ENCODE results near the gene DCX. TPM values are rescaled to one million over a fixed set of nuclear protein-coding genes. Genes with fewer than 3 reads are reported as not detected.

DCX gene
- total and polyA plus RNA-seq, 7 experiments from 2014 or later, result not detected

DNA sequence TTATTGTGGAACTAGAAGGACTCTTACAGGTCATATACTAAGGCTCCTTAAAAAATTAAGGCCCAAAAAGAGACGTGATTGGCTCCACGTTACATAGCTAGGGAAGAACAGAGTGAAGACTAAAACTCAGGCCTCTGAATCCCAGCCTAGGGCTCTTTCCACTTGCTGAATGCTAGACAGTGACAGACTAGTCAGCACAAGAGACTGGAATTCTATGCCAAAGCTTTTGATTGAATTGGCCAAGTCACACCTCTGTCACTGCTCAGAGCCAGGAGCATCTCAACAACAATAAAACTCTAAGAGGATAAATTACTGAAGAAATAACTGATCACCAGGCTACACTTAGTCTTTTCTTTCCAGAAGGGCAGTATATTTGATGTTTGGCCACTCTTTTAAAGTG lies 16.8 kb downstream of the DCX start:
- Mint-ChIP-seq H3K36me3 (no peaks in the 10 kb centered on the region), H3K4me1 (no peaks in the 10 kb centered on the region), H3K27me3 (no peaks in the 10 kb centered on the region), H3K4me3 (no peak overlapping the region), H3K9me3 (peaks cover 0 to 3% (median 0%) of the 10 kb centered on the region in 11 donors), H3K27ac (no peak overlapping the region)
- Histone ChIP-seq H3K36me3 (ENCODE audit: control insufficient read depth in 2 of 3, insufficient read depth in 3 of 3, low read length in 3 of 3) (no peaks in the 10 kb centered on the region), H3K9me3 (ENCODE audit: control insufficient read depth in 2 of 3, low read length in 3 of 3) (no peaks in the 10 kb centered on the region), H3K4me1 (ENCODE audit: control insufficient read depth in 2 of 2, insufficient read depth in 2 of 2, low read length in 2 of 2) (no peaks in the 10 kb centered on the region), H3K27ac (ENCODE audit: low read depth, low read length) (no peak overlapping the region), H3K4me3 (ENCODE audit: low read length) (no peak overlapping the region), H3K27me3 (ENCODE audit: control insufficient read depth in 2 of 2, insufficient read depth in 2 of 2, low read length in 2 of 2) (no peaks in the 10 kb centered on the region)
- intact Hi-C loops (cut with micrococcal nuclease), result no loop called here
- ChIA-PET CTCF (no interaction called here), POLR2A (no interaction called here)
- DNase-seq (no peak), ATAC-seq (no peak)

DNA sequence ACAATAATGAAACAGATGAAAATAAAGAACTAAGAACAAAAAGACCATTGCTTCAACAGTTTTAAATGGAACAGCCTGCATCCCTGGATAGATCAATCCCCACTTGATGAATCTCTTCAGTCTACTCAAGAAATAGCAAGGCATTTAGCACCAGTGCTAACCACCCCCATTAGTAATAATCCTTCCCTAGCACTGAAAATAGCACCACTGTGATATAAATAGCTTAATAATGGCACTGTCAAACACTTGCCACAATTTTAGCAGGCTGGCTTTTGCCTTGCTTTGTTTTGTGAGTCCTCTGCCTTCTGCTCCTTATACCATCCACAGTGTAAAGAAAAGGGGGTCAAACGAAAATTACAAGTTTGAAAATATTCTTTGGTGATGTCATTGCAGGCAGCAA lies 17.4 kb downstream of the DCX start:
- H3K4me1 ChIP-seq (ENCODE audit: control insufficient read depth in 2 of 2, insufficient read depth in 2 of 2, low read length in 2 of 2), result no peaks in the 10 kb centered on the region
- no peaks in the 10 kb centered on the region for H3K36me3 ChIP-seq (ENCODE audit: control insufficient read depth in 2 of 3, insufficient read depth in 3 of 3, low read length in 3 of 3)
- Mint-ChIP-seq H3K4me1 (no peaks in the 10 kb centered on the region), H3K27me3 (no peaks in the 10 kb centered on the region), H3K27ac (no peak overlapping the region), H3K4me3 (no peak overlapping the region), H3K9me3 (peaks cover 0 to 3% (median 0%) of the 10 kb centered on the region in 11 donors), H3K36me3 (no peaks in the 10 kb centered on the region)
- H3K27ac ChIP-seq (ENCODE audit: low read depth, low read length), result no peak overlapping the region
- no peak overlapping the region for H3K4me3 ChIP-seq (ENCODE audit: low read length)
- ATAC-seq, result no peak
- intact Hi-C loops (cut with micrococcal nuclease), result no loop called here
- no peaks in the 10 kb centered on the region for H3K27me3 ChIP-seq (ENCODE audit: control insufficient read depth in 2 of 2, insufficient read depth in 2 of 2, low read length in 2 of 2)
- ChIA-PET CTCF (no interaction called here), POLR2A (no interaction called here)
- no peaks in the 10 kb centered on the region for H3K9me3 ChIP-seq (ENCODE audit: control insufficient read depth in 2 of 3, low read length in 3 of 3)
- DNase-seq, result no peak

DNA sequence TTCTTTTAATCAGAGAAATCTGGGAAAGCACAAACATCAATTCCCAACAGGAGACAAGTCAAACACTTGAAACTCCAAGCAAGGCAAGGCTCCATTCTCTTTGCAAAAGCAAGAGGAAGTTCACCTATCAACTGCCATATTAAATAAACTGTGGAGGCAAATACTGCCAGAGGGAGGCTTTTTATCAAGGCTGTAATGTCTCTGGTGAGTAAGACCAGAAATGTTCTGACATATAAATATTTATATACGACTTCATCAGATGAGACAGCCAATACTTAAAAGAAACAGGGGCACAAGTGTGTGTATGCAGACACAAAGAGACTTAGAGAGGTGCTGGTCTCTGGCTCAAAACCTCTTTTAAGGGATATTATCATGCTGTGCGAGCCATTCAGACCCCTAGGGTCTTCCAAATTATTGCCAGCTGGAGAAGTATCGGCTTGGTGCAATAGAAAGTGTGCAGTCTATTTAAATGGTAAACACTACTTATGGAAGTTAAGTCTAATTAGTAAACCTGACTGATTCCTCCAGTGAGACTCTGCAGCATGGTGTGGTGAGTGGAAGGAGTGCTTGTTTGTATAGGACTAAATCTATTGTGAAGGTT lies 24.4 kb downstream of the DCX start:
- H3K27ac ChIP-seq (ENCODE audit: low read depth, low read length), result no peak overlapping the region
- no peaks in the 10 kb centered on the region for H3K36me3 ChIP-seq (ENCODE audit: control insufficient read depth in 2 of 3, insufficient read depth in 3 of 3, low read length in 3 of 3)
- CTCF ChIA-PET, result no interaction called here
- no peak for ATAC-seq
- DNase-seq, result no peak
- no peaks in the 10 kb centered on the region for H3K4me1 ChIP-seq (ENCODE audit: control insufficient read depth in 2 of 2, insufficient read depth in 2 of 2, low read length in 2 of 2)
- Mint-ChIP-seq H3K9me3 (peaks cover 0 to 3% (median 0%) of the 10 kb centered on the region in 11 donors), H3K36me3 (no peaks in the 10 kb centered on the region), H3K4me3 (no peak overlapping the region), H3K27ac (no peak overlapping the region), H3K4me1 (no peaks in the 10 kb centered on the region), H3K27me3 (no peaks in the 10 kb centered on the region)
- intact Hi-C loops (cut with micrococcal nuclease), result no loop called here
- H3K27me3 ChIP-seq (ENCODE audit: control insufficient read depth in 2 of 2, insufficient read depth in 2 of 2, low read length in 2 of 2), result no peaks in the 10 kb centered on the region
- no peak overlapping the region for H3K4me3 ChIP-seq (ENCODE audit: low read length)
- no peaks in the 10 kb centered on the region for H3K9me3 ChIP-seq (ENCODE audit: control insufficient read depth in 2 of 3, low read length in 3 of 3)
- POLR2A ChIA-PET, result no interaction called here

DNA sequence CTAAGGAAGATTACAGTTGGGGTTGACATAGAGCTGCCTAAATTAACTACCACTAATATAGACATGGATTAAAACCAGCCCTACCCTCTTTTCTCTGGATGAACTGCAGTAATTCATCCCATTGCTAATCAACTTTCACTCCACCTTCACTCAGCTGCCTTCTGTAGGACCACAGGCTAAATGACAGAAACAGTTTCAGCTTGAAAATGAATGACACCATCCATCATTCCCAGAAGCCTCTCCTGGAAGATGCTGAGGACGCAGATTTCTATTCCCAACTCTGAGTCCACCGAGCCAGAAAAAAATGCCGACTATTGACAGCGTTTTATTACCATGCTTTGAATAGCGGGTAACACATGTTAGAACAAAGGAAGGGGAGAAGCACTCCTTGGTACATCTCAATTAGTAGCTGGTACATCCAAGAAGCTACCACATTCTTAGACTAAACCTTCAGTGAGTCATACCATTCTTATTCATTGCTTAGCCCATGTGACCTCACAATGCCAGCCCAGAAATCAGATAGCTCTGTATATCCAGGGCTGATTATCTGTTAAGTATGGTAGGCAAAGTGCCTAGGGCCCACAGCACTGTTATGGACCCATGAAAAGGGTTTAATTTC lies 25.3 kb downstream of the DCX start:
- no peak overlapping the region for H3K27ac Mint-ChIP-seq
- H3K4me3 Mint-ChIP-seq, result no peak overlapping the region
- no peaks in the 10 kb centered on the region for H3K27me3 Mint-ChIP-seq
- intact Hi-C loops (cut with micrococcal nuclease), result no loop called here
- H3K4me1 Mint-ChIP-seq, result no peaks in the 10 kb centered on the region
- DNase-seq, result no peak
- Histone ChIP-seq H3K27me3 (ENCODE audit: control insufficient read depth in 2 of 2, insufficient read depth in 2 of 2, low read length in 2 of 2) (no peaks in the 10 kb centered on the region), H3K4me3 (ENCODE audit: low read length) (no peak overlapping the region), H3K36me3 (ENCODE audit: control insufficient read depth in 2 of 3, insufficient read depth in 3 of 3, low read length in 3 of 3) (no peaks in the 10 kb centered on the region), H3K4me1 (ENCODE audit: control insufficient read depth in 2 of 2, insufficient read depth in 2 of 2, low read length in 2 of 2) (no peaks in the 10 kb centered on the region), H3K9me3 (ENCODE audit: control insufficient read depth in 2 of 3, low read length in 3 of 3) (no peaks in the 10 kb centered on the region), H3K27ac (ENCODE audit: low read depth, low read length) (no peak overlapping the region)
- no peaks in the 10 kb centered on the region for H3K36me3 Mint-ChIP-seq
- peaks cover 0 to 3% (median 0%) of the 10 kb centered on the region in 11 donors for H3K9me3 Mint-ChIP-seq
- no peak for ATAC-seq
- ChIA-PET CTCF (no interaction called here), POLR2A (no interaction called here)

DNA sequence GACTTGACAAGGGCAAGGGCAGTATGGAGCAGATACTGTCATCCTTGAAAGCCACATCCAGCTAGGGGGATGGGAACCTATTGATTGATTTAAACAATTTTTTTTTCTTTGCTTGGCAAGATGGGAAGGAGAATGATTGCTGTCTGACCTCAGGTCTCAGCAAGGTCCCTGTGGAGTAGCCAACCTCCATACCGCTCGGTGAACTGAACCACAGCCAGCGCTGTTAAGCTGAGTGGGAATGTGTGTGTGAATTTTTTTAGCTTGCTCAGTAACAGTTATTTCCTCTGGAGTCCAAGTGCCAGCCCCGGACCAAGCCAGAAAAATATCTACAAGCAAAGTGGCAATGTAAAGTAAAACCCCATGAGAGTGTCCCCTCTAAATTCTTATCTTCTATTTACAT lies 25.9 kb downstream of the DCX start:
- no peak for DNase-seq
- Histone ChIP-seq H3K9me3 (ENCODE audit: control insufficient read depth in 2 of 3, low read length in 3 of 3) (no peaks in the 10 kb centered on the region), H3K27me3 (ENCODE audit: control insufficient read depth in 2 of 2, insufficient read depth in 2 of 2, low read length in 2 of 2) (no peaks in the 10 kb centered on the region), H3K4me1 (ENCODE audit: control insufficient read depth in 2 of 2, insufficient read depth in 2 of 2, low read length in 2 of 2) (no peaks in the 10 kb centered on the region), H3K4me3 (ENCODE audit: low read length) (no peak overlapping the region), H3K36me3 (ENCODE audit: control insufficient read depth in 2 of 3, insufficient read depth in 3 of 3, low read length in 3 of 3) (no peaks in the 10 kb centered on the region), H3K27ac (ENCODE audit: low read depth, low read length) (no peak overlapping the region)
- no peak overlapping the region for H3K4me3 Mint-ChIP-seq
- no peak overlapping the region for H3K27ac Mint-ChIP-seq
- H3K4me1 Mint-ChIP-seq, result no peaks in the 10 kb centered on the region
- ChIA-PET POLR2A (no interaction called here), CTCF (no interaction called here)
- no peaks in the 10 kb centered on the region for H3K27me3 Mint-ChIP-seq
- intact Hi-C loops (cut with micrococcal nuclease), result no loop called here
- H3K36me3 Mint-ChIP-seq, result no peaks in the 10 kb centered on the region
- no peak for ATAC-seq
- peaks cover 0 to 3% (median 0%) of the 10 kb centered on the region in 11 donors for H3K9me3 Mint-ChIP-seq

DNA sequence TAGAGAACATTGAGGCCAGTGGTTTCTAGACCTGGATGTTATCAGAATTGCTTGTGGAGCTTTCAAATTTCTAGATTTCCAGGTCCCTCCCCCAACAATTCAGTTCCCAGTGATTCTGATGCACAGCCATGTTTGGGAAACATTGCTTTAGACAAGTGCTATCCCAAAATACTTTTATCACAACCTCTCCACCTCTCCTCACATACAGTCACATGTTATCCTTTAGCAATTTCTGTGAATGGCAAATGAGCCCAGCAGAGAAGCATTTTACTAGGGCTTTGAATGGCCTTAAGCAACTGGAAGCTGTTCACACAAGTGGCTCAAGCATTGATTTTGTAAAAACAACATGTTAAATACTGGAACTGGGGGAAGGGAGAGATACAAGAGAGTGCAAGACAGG lies 29.7 kb downstream of the DCX start:
- ATAC-seq (no peak), DNase-seq (no peak)
- Histone ChIP-seq H3K4me3 (ENCODE audit: low read length) (no peak overlapping the region), H3K9me3 (ENCODE audit: control insufficient read depth in 2 of 3, low read length in 3 of 3) (no peaks in the 10 kb centered on the region), H3K36me3 (ENCODE audit: control insufficient read depth in 2 of 3, insufficient read depth in 3 of 3, low read length in 3 of 3) (no peaks in the 10 kb centered on the region), H3K4me1 (ENCODE audit: control insufficient read depth in 2 of 2, insufficient read depth in 2 of 2, low read length in 2 of 2) (no peaks in the 10 kb centered on the region), H3K27me3 (ENCODE audit: control insufficient read depth in 2 of 2, insufficient read depth in 2 of 2, low read length in 2 of 2) (no peaks in the 10 kb centered on the region), H3K27ac (ENCODE audit: low read depth, low read length) (no peak overlapping the region)
- intact Hi-C loops (cut with micrococcal nuclease), result no loop called here
- ChIA-PET CTCF (no interaction called here), POLR2A (no interaction called here)
- H3K36me3 Mint-ChIP-seq, result no peaks in the 10 kb centered on the region
- no peaks in the 10 kb centered on the region for H3K4me1 Mint-ChIP-seq
- peaks cover 0 to 4% (median 0%) of the 10 kb centered on the region in 11 donors for H3K9me3 Mint-ChIP-seq
- no peak overlapping the region for H3K27ac Mint-ChIP-seq
- peaks cover 0 to 4% (median 0%) of the 10 kb centered on the region in 5 donors for H3K27me3 Mint-ChIP-seq
- H3K4me3 Mint-ChIP-seq, result no peak overlapping the region

DNA sequence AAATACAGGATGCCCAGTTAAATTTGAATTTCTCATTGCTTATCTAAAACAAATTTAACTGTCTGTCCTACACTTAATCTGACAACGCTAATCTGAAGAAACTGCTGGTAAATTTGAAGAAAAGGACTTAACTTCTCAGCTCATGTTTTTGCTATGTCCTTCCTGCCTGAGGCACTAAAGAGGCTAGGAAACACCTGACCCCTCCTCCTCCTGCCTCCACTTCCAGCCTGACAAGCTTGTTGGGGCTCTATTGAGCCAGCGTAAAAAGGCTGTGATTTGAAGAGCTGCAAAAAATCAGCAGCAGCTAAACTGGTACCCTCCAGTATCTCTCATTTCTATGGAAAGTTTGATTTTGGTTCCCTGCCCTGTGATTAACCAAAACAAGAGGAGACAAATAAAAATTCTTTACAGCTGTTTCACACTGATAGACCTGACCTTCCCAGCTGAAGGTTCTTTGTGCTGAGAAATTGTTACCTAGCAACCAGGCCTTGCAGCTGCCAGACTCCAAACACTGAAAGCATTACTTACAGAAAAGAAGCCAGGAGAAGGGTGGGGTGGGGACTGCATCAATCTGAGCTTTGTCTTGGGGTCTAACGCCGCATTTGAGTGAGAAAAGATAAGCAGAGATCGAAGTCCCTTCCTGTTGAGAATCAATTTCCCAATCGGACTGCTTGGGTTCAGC lies 35.0 kb downstream of the DCX start:
- H3K9me3 Mint-ChIP-seq, result peaks cover 0 to 4% (median 0%) of the 10 kb centered on the region in 11 donors
- Histone ChIP-seq H3K4me1 (ENCODE audit: control insufficient read depth in 2 of 2, insufficient read depth in 2 of 2, low read length in 2 of 2) (no peaks in the 10 kb centered on the region), H3K27ac (ENCODE audit: low read depth, low read length) (no peak overlapping the region), H3K4me3 (ENCODE audit: low read length) (no peak overlapping the region), H3K36me3 (ENCODE audit: control insufficient read depth in 2 of 3, insufficient read depth in 3 of 3, low read length in 3 of 3) (no peaks in the 10 kb centered on the region), H3K27me3 (ENCODE audit: control insufficient read depth in 2 of 2, insufficient read depth in 2 of 2, low read length in 2 of 2) (no peaks in the 10 kb centered on the region), H3K9me3 (ENCODE audit: control insufficient read depth in 2 of 3, low read length in 3 of 3) (no peaks in the 10 kb centered on the region)
- ChIA-PET POLR2A (no interaction called here), CTCF (no interaction called here)
- DNase-seq (no peak), ATAC-seq (no peak)
- intact Hi-C loops (cut with micrococcal nuclease), result no loop called here
- H3K27ac Mint-ChIP-seq, result no peak overlapping the region
- no peak overlapping the region for H3K4me3 Mint-ChIP-seq
- no peaks in the 10 kb centered on the region for H3K4me1 Mint-ChIP-seq
- H3K27me3 Mint-ChIP-seq, result peaks cover 0 to 4% (median 0%) of the 10 kb centered on the region in 5 donors
- no peaks in the 10 kb centered on the region for H3K36me3 Mint-ChIP-seq

Data from naive thymus-derived CD4-positive, alpha-beta T cell (primary cell).